HG03558 (cell line): ENCODE data around the gene LNPK.
"Not testable (repeated sequence)": the region's sequence is repeated elsewhere in the genome, so short reads cannot be mapped to it uniquely, and the experiment has no call there.

Experiments used
- ATAC-seq: cut with Tn5 transposase; IDR thresholded peaks from one replicate; pipeline ENCODE4 v1.9.1; 2021; ENCODE audit warnings: moderate number of reproducible peaks; ENCODE audit not compliant: unreplicated experiment; ENCODE audit errors: extremely low read depth

The LNPK gene

DNA sequence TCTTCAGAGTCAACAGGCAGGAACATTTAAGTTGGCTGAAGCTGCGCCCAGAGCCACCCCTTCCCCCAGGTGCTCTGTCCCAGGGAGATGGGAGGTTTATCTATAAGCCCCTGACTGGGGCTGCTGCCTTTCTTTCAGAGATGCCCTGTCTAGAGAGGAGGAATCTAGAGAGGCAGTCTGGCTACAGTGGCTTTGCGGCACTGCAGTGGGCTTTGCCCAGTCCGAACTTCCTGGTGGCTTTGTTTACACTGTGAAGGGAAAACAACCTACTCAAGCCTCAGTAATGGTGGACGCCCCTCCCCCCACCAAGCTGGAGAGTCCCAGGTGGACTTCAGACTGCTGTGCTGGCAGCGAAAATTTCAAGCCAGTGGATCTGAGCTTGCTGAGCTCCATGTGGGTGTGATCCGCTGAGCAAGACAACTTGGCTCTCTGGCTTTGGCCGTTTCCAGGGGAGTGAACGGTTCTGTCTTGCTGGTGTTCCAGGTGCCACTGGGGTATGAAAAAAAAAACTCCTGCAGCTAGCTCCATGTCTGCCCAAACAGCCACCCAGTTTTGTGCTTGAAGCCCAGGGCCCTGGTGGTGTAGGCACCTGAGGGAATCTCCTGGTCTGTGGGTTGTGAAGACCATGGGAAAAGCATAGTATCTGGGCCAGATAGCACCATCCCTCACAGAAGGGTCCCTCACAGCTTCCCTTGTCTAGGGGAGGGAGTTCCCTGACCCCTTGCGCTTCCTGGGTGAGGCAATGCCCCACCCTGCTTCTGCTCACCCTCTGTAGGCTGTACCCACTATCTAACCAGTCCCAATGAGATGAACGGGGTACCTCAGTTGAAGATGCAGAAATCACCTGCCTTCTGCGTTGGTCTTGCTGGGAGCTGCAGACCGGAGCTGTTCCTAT, 88.0 kb downstream of the LNPK start:
- ATAC-seq: not testable (repeated sequence)

GRCh38 chr2:175913267-175913666, 88.8 kb downstream of the LNPK start:
- not testable (repeated sequence) for ATAC-seq

DNA sequence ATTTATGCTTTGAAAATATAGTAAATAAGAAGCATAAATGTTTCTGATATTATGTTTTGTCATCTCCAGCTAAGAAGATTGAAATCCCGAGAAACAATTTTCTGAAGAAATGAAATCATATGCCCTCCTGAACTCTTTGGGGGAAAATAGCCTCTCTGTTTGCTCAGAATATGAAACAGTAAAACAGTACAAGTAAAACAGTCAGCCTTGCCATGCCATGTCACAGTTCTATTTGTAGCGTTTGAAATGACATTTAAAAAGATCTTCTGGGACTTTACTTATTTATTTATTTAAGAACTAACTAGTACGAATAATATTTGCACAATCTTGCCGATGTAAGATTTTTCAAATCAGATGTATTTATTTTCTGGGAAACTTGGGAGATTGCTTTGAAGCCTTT, 98.0 kb downstream of the LNPK start:
- ATAC-seq: no peak

DNA sequence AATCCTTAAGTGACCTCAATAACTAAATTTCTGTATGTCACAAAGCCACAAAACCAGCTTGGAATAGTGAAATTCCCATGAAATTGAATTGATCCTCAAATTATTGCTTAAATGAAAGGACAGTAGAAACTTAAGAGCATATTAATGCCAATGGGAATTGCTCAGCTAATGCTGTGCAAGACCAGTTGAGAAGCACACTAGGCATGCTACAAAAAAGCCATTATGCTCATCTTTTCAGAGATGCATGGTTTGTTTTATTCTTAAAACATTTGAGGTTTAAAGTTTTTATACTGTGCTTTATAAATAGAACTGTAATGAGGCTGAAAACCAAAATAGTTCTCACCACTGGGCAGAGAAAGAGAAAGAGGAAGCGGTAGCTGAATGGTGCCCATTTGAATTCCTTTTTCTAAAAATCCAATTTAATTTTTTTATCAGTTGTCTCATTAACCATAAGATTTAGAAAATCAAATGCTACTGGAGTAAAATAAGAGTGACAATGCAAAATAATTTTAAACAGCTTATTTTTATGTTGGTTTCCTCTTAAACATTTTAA, 98.6 kb downstream of the LNPK start:
- no peak for ATAC-seq

DNA sequence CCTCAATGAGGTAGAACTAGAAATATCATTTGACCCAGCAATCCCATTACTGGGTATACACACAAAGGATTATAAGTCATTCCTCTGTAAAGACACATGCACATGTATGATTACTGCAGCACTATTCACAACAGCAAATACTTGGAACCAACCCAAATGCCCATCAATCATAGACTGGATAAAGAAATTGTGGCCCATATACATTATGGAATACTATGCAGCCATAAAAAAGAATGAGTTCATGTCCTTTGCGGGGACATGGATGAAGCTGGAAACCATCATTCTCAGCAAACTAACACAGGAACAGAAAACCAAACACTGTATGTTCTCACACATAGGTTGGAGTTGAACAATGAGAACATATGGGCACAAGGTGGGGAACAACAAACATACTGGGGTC, 106.1 kb downstream of the LNPK start:
- not testable (repeated sequence) for ATAC-seq

DNA sequence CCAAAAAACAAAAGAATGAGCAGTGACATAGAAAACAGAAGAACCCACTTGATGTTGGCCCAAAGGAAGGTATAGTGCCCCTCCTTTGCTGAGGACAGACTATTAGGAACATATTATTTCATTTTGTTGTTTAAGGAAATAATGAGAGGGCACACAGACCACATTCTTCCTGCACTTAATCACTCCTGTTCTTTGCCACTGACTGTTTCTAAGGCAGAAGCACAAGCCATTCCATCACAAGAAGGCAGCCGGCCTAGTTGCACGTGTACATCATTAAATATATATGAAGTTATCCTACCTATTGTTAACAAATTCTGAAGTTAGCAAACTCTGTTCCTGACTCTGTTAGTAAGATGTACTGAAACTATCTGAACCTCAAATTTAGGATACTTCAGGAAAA, 110.0 kb downstream of the LNPK start:
- ATAC-seq: no peak

DNA sequence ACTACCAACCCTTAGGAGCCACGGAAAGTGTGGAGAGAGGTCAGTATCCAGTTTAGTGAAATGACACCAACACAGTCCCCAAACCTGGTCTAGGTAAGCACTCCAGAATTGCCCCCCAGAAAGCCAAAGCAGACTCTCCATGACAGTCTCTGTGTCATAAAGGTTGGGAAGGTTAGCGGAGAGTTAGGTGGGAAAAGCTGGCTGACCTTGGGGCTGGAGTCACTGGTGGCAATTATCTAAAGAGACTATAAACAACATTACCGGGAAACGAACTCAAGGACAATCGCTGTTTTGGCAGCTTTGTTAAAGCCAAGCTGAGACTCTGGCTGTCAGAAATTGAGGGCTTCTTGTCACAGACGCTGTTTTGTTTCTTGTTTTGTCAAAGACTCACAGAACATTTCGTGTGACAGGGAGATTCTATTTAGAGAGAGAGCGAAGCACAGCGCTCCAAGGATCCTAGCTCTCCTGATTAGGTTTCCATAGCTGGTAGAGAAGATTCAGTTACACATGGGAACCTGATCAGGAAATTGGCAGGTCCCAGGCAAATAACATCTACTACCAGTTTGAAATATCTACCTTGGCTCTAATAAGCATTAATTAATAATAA, 111.3 kb downstream of the LNPK start:
- ATAC-seq: no peak

- ATAC-seq: no peak
These were observed 112.3 kb downstream of the LNPK start for GRCh38 chr2:175889701-175890302.

DNA sequence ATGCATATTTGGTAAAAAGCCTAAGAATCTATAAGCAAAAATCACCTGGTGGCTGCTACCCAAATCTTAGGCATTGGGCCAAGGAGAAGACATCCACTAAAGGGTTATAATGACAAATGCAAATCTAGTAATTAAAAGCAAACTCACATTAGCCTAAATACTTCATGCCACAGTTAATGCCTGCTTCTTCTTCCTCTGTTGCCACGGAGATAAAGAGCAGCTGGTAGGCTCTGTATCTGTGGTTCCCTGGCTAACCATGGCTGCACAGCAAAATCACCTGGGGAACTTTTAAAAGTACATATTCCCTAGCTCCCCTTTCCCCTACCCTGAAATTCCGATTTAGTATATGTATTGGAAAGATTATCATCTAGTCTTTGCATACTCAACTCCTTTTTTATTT, 114.3 kb downstream of the LNPK start:
- ATAC-seq: no peak

DNA sequence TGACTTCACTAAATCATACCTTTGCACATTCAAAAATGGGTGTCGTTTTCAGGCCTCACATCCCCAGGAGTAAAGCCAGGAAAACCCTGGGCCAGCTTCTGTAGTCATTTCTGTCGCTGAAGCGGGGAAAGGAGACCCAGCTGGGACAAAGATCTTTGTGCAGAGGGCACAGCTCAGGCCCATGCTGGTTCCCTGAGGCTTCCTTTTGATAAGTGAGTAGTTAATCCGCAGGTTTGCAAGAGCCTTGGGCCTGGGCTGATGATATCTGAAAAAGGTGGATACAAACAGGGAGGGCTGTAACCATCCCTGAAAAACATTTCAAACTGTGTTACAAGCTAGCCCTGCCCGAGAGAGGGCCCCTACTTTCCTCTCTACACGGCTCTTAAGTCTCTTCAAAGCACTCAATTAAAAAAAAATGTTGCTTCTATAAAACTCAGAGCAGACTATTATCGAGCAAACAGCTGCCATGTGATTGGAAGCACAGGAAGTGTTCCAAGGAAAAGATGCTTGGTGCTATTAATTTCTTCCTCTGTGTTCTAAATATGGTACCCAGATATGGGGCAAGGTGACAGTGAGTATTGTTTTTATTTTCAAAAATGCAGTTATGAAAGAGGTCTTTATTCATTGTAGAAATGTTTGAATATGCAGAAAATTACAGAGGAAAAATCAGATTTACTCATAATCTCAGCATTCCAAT, 117.2 kb downstream of the LNPK start:
- ATAC-seq: no peak

GRCh38 chr2:175883586-175884194, 118.4 kb downstream of the LNPK start:
- no peak for ATAC-seq

- no peak for ATAC-seq
These were observed 122.4 kb downstream of the LNPK start for GRCh38 chr2:175879679-175880078.

DNA sequence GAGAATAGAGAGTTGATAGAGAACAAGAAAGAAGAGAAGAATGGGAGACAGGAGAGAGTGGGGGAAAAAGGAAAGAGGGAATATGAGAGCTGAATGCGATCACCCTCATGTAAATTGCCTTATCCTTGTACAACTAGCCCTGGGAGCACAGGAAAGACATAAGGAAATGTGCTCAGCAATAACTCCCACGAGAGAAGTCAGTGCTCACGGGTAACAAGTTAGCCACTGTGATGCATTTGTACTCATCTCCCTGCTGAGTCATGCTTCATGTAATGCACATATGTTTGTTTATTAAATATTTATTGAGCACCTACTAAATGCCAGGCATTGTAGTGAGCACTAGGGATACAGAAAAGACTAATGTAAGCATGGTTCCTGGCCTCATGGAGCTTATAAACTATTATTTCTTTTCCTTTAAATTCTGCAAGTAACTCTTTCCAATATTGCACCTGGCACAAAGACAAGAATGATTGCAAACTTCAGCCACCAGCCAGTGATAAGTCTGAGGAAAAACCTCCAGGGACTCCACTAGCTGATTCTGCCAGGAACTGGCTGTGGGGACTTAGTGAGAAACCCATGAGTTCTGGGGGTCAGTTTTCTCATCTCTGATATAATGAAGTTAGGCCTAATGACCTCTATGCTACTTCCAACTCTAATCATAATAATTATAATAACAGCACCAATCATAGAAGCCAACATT, 124.1 kb downstream of the LNPK start:
- ATAC-seq: no peak

- no peak for ATAC-seq
These were observed 127.8 kb downstream of the LNPK start for GRCh38 chr2:175874291-175874690.
